IMR-90 (cell line): ENCODE results near the gene ETFA. TPM values are rescaled to one million over a fixed set of nuclear protein-coding genes. Genes with fewer than 3 reads are reported as not detected.

ENCODE experiments used
- ATAC-seq: fragments of 200-7000 bp; cut with Tn5 transposase; 2 replicates; pipeline ENCODE4 v1.9.1; 2020; ENCODE audit warnings: low read depth, mild to moderate bottlenecking, moderate library complexity
- BruUV-seq: library from RNA; stranded (reverse); fragments of 400-500 nt; replicated peaks from 2 replicates; lab custom pipeline; 2021; lab: Mats Ljungman, UMichigan
- CTCF ChIA-PET: fragments of 300-600 bp; formaldehyde crosslinking; extraction: SDS; loops from one replicate; lab custom pipeline; 2021; ENCODE audit warnings: antibody characterized with exemption; lab: Yijun Ruan, JAX
- POLR2A ChIA-PET: fragments of 300-600 bp; sonication (Branson Sonifier 250); formaldehyde crosslinking; loops from one replicate; lab custom pipeline; 2022; ENCODE audit warnings: antibody characterized with exemption; ENCODE audit not compliant: unreplicated experiment; lab: Charles Lee
- DNase-seq: peaks from one replicate; pipeline ENCODE4 v3.0.0; 2013
- H2AFZ ChIP-seq: replicated peaks from 2 replicates; pipeline ENCODE3; 2013; ENCODE audit warnings: low read length, mild to moderate bottlenecking; ENCODE audit not compliant: poor library complexity
- H2AK5ac ChIP-seq: 2 replicates; pipeline ENCODE4 v1.6.1; 2013; ENCODE audit warnings: low read depth, low read length, inconsistent platforms
- H2AK9ac ChIP-seq: replicated peaks from 2 replicates; pipeline ENCODE3; 2013; ENCODE audit warnings: mild to moderate bottlenecking, low read depth, low read length, moderate library complexity; ENCODE audit not compliant: poor library complexity
- H2BK120ac ChIP-seq: 2 replicates; pipeline ENCODE4 v1.6.1; 2013; ENCODE audit warnings: low read depth, low read length, inconsistent platforms
- H2BK15ac ChIP-seq: 3 replicates; pipeline ENCODE4 v1.6.1; 2013; ENCODE audit warnings: low read depth, low read length, inconsistent platforms
- H2BK20ac ChIP-seq: 2 replicates; pipeline ENCODE4 v1.6.1; 2013; ENCODE audit warnings: low read depth, mild to moderate bottlenecking, inconsistent platforms, low read length, moderate library complexity
- H2BK5ac ChIP-seq: 2 replicates; pipeline ENCODE4 v1.6.1; 2013; ENCODE audit warnings: mild to moderate bottlenecking, low read depth, low read length, inconsistent platforms; ENCODE audit not compliant: poor library complexity, severe bottlenecking
- H3K14ac ChIP-seq: replicated peaks from 2 replicates; pipeline ENCODE4 v1.6.1; 2013; ENCODE audit warnings: low read depth, low read length, inconsistent platforms
- H3K18ac ChIP-seq: 2 replicates; pipeline ENCODE4 v1.6.1; 2013; ENCODE audit warnings: low read depth, low read length, control low read depth
- H3K23ac ChIP-seq: 2 replicates; pipeline ENCODE4 v1.6.1; 2013; ENCODE audit warnings: low read depth, low read length, inconsistent platforms
- H3K27ac ChIP-seq: 2 replicates; pipeline ENCODE4 v1.5.1; 2013; ENCODE audit warnings: mild to moderate bottlenecking, control low read depth, low read length; ENCODE audit not compliant: insufficient read depth
- H3K27me3 ChIP-seq: 2 replicates; pipeline ENCODE4 v1.6.1; 2013; ENCODE audit warnings: low read length; ENCODE audit not compliant: control insufficient read depth, insufficient read depth
- H3K36me3 ChIP-seq: 2 replicates; pipeline ENCODE4 v1.6.1; 2013; ENCODE audit warnings: low read length, mixed read lengths; ENCODE audit not compliant: control insufficient read depth, insufficient read depth
- H3K4ac ChIP-seq: 2 replicates; pipeline ENCODE4 v1.6.1; 2013; ENCODE audit warnings: low read depth, low read length, inconsistent platforms
- H3K4me1 ChIP-seq: 2 replicates; pipeline ENCODE4 v1.6.1; 2013; ENCODE audit warnings: low read length, mixed read lengths; ENCODE audit not compliant: control insufficient read depth, insufficient read depth
- H3K4me2 ChIP-seq: 2 replicates; pipeline ENCODE4 v1.6.1; 2013; ENCODE audit warnings: low read depth, mild to moderate bottlenecking, control low read depth, low read length, moderate library complexity
- H3K4me3 ChIP-seq: 2 replicates; pipeline ENCODE4 v1.5.1; 2013; ENCODE audit warnings: low read depth, mild to moderate bottlenecking, control low read depth, low read length, moderate library complexity; ENCODE audit not compliant: insufficient read depth
- H3K56ac ChIP-seq: 2 replicates; pipeline ENCODE4 v1.6.1; 2013; ENCODE audit warnings: low read length, inconsistent platforms; ENCODE audit not compliant: insufficient read depth; ENCODE audit errors: extremely low read depth
- H3K79me1 ChIP-seq, 2 experiments: 2 replicates each; pipeline ENCODE4 v1.6.1; 2013; ENCODE audit warnings: low read length in 2 of 2, inconsistent platforms in 1 of 2, low read depth in 1 of 2
- H3K9ac ChIP-seq: 2 replicates; pipeline ENCODE4 v1.6.1; 2013; ENCODE audit warnings: low read depth, low read length, control low read depth
- H3K9me1 ChIP-seq: 2 replicates; pipeline ENCODE4 v1.6.1; 2013; ENCODE audit warnings: low read length, inconsistent platforms; ENCODE audit not compliant: insufficient read depth
- H3K9me3 ChIP-seq: 2 replicates; pipeline ENCODE4 v1.6.1; 2013; ENCODE audit warnings: low read length; ENCODE audit not compliant: control insufficient read depth, insufficient read depth
- H4K20me1 ChIP-seq: 2 replicates; pipeline ENCODE4 v1.6.1; 2013; ENCODE audit warnings: low read length, inconsistent platforms; ENCODE audit not compliant: insufficient read depth
- H4K5ac ChIP-seq: 2 replicates; pipeline ENCODE4 v1.6.1; 2013; ENCODE audit warnings: mild to moderate bottlenecking, low read depth, low read length, control low read depth
- H4K8ac ChIP-seq, 2 experiments: 2 replicates each; pipeline ENCODE4 v1.6.1; 2013; ENCODE audit warnings: low read depth in 2 of 2, low read length in 2 of 2, control low read depth in 1 of 2, inconsistent platforms in 1 of 2
- H4K91ac ChIP-seq: 2 replicates; pipeline ENCODE4 v1.6.1; 2013; ENCODE audit warnings: low read depth, low read length, inconsistent platforms; ENCODE audit not compliant: insufficient read depth
- BHLHE40 ChIP-seq: fragments of 150-350 bp; IDR thresholded peaks from 2 replicates; pipeline ENCODE4 v1.6.1; 2016; ENCODE audit warnings: mild to moderate bottlenecking, low read depth, low read length
- CTCF ChIP-seq: conservative IDR thresholded peaks from 2 replicates; pipeline ENCODE4 v1.5.1; 2012; ENCODE audit warnings: mild to moderate bottlenecking, low read depth, low read length, improper control_type of control experiment
- ELK1 ChIP-seq: fragments of 150-350 bp; IDR thresholded peaks from 2 replicates; pipeline ENCODE4 v1.6.1; 2016; ENCODE audit warnings: low read depth, mild to moderate bottlenecking, low read length, moderate library complexity, borderline replicate concordance
- FOS ChIP-seq: fragments of 150-350 bp; IDR thresholded peaks from 2 replicates; pipeline ENCODE4 v1.6.1; 2016; ENCODE audit warnings: low read depth, low read length
- MAFK ChIP-seq: IDR thresholded peaks from 2 replicates; pipeline ENCODE4 v1.6.1; 2012; ENCODE audit warnings: low read depth, low read length, improper control_type of control experiment
- MAZ ChIP-seq: IDR thresholded peaks from 2 replicates; pipeline ENCODE4 v1.6.1; 2012; ENCODE audit warnings: low read depth, mild to moderate bottlenecking, low read length, improper control_type of control experiment, moderate library complexity, borderline replicate concordance
- MXI1 ChIP-seq: IDR thresholded peaks from 2 replicates; pipeline ENCODE4 v1.6.1; 2012; ENCODE audit warnings: low read depth, mild to moderate bottlenecking, low read length, moderate library complexity, borderline replicate concordance
- NFE2L2 ChIP-seq: fragments of 150-350 bp; IDR thresholded peaks from 2 replicates; pipeline ENCODE4 v1.6.1; 2016; ENCODE audit warnings: low read depth, mild to moderate bottlenecking, low read length
- POLR2A ChIP-seq: IDR thresholded peaks from 2 replicates; pipeline ENCODE4 v1.6.1; 2012; ENCODE audit warnings: mild to moderate bottlenecking, low read depth, low read length
- RCOR1 ChIP-seq: IDR thresholded peaks from 2 replicates; pipeline ENCODE4 v1.6.1; 2012; ENCODE audit warnings: mild to moderate bottlenecking, low read length, improper control_type of control experiment; ENCODE audit not compliant: insufficient replicate concordance
- USF2 ChIP-seq: fragments of 150-350 bp; IDR thresholded peaks from 2 replicates; pipeline ENCODE4 v1.6.1; 2017; ENCODE audit warnings: mild to moderate bottlenecking, antibody characterized with exemption, low read length, low read depth
- WGBS, 2 experiments: methylation state at CpG; one replicate each; pipeline versions ENCODE4 v1.1.5 to v1.1.7; 2013; ENCODE audit warnings: missing lambda C conversion rate in 2 of 2; ENCODE audit not compliant: insufficient read length in 1 of 2; ENCODE audit errors: extremely low coverage in 2 of 2; 5-methylcytosine and 5-hydroxymethylcytosine counted together
- dilution Hi-C: fragments of 300-500 bp; cut with HindIII; formaldehyde crosslinking; loops from one replicate; pipeline ENCODE4 v1.14.3; 2018; ENCODE audit warnings: low sequenced_read_pairs; ENCODE audit not compliant: unreplicated experiment
- in situ Hi-C: fragments of 300-500 bp; cut with MboI; formaldehyde crosslinking; loops from 3 replicates; pipeline ENCODE4 v1.14.3; 2019; ENCODE audit warnings: low sequenced_read_pairs, inconsistent platforms, mixed read lengths
- intact Hi-C: fragments of 100-400 bp; cut with micrococcal nuclease; formaldehyde crosslinking; loops from 2 replicates; pipeline ENCODE4 v1.10.0; 2022
- polyA plus RNA-seq, 3 experiments: library from polyadenylated mRNA; depleted of rRNA; stranded (reverse); fragments of >200 nt; gene quantifications; 2 replicates each; pipeline ENCODE4 v1.2.3, GENCODE V29; 2012; ENCODE audit warnings: low replicate concordance in 1 of 3
- total RNA-seq: library from RNA; depleted of rRNA; stranded (reverse); fragments of >200 nt; gene quantifications from 2 replicates; pipeline ENCODE4 v1.2.3, GENCODE V29; 2012

The ETFA gene
- total and polyA plus RNA-seq, 2 of the 4 experiments (the other 2 are of a cell fraction): 115 to 172 TPM

- BruUV-seq: no TSS peak
- Histone ChIP-seq H3K4me2 (no peak overlapping the region), H4K20me1 (no peaks in the 10 kb centered on the region), H3K23ac (no peak overlapping the region), H4K5ac (no peak overlapping the region), H3K36me3 (no peaks in the 10 kb centered on the region), H3K27me3 (no peaks in the 10 kb centered on the region), H2AK5ac (no peak overlapping the region; the same call in 1 of the 2 replicates), H3K18ac (no peak overlapping the region), H2AK9ac (no peak overlapping the region), H2AFZ (no peak overlapping the region), H2BK120ac (no peak overlapping the region), H2BK15ac (no peak overlapping the region), H3K4ac (no peak overlapping the region), H3K56ac (no peak overlapping the region), H3K4me1 (peaks cover 8% of the 10 kb centered on the region), H3K9ac (no peak overlapping the region), H4K8ac (no peak overlapping the region), H3K9me1 (peaks cover 26% of the 10 kb centered on the region), H3K14ac (no peak overlapping the region), H2BK20ac (no peak overlapping the region), H3K4me3 (no peak overlapping the region), H4K91ac (no peak overlapping the region), H3K27ac (no peak overlapping the region), H2BK5ac (no peak overlapping the region), H3K9me3 (no peaks in the 10 kb centered on the region), H3K79me1 (no peaks in the 10 kb centered on the region)
- WGBS, 2 experiments: 89% methylated on average over 6 of the region's 13 CpGs; no CpG with 5 or more reads in 1 of the 2 experiments
- in situ Hi-C loops: no loop called here
- intact Hi-C loops: no loop called here
- DNase-seq: no peak
- dilution Hi-C loops: no loop called here
- TF ChIP-seq FOS (no peak), RCOR1 (no peak), BHLHE40 (no peak), MAFK (no peak), MXI1 (no peak), NFE2L2 (no peak), USF2 (no peak), CTCF (no peak), MAZ (no peak), POLR2A (no peak), ELK1 (no peak)
- CTCF ChIA-PET: interaction anchor here (1.6 kb wide), 1 partner anchor 29 kb away, joined by 4 read pairs; no protein-coding TSS in a partner anchor
- ATAC-seq: no peak
- POLR2A ChIA-PET: no interaction called here
Observed at GRCh38 chr15:76184650-76185035, 126.6 kb downstream of the ETFA start.
